GM12891 (cell line): Measurements from ENCODE around the gene STK24.

ENCODE experiments used
- POLR2A ChIP-seq: IDR thresholded peaks from 2 replicates; pipeline ENCODE4 v1.6.1; 2011; ENCODE audit warnings: low read depth, low read length, control low read depth
- SPI1 ChIP-seq: IDR thresholded peaks from 2 replicates; pipeline ENCODE4 v1.6.1; 2011; ENCODE audit warnings: low read depth, low read length, control low read depth
- TAF1 ChIP-seq: IDR thresholded peaks from 2 replicates; pipeline ENCODE4 v1.6.1; 2011; ENCODE audit warnings: low read depth, low read length, control low read depth

GRCh38 chr13:98507282-98507797, 69.6 kb downstream of the STK24 start:
- no peak for TF ChIP-seq POLR2A
- no peak for TF ChIP-seq SPI1
- TF ChIP-seq TAF1, result no peak
